ENCODE data around the gene ARHGAP26.
A peak's percentile ranks its signal among the peaks of the same experiment; 100 is the strongest.

ARHGAP26 gene

DNA sequence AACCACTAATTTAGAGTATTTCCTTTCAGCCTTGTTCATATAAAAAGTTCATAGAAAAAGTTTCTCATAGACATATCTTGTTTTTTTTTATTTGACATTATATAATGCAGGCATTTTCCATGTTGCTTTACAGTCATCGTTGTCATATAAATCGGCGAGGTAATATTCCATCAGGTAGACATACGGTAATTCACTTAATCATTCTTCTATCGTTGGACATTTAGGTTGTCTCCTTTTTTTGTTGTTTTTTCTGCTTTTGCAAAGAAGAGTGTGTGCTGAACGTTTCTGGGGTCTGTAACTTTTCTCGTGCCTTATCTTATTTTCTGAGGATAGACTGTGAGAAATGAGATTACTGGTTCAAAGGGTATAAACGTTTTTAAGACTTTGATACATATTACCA, 283.6 kb downstream of the ARHGAP26 start:
- peaks cover 52% of the 10 kb centered on the region for H3K4me1 Mint-ChIP-seq (ENCODE audit: low read depth)
- DNase-seq (ENCODE audit: low spot score), result no peak
- H3K36me3 Mint-ChIP-seq (ENCODE audit: low read depth), result peaks cover 21% of the 10 kb centered on the region

DNA sequence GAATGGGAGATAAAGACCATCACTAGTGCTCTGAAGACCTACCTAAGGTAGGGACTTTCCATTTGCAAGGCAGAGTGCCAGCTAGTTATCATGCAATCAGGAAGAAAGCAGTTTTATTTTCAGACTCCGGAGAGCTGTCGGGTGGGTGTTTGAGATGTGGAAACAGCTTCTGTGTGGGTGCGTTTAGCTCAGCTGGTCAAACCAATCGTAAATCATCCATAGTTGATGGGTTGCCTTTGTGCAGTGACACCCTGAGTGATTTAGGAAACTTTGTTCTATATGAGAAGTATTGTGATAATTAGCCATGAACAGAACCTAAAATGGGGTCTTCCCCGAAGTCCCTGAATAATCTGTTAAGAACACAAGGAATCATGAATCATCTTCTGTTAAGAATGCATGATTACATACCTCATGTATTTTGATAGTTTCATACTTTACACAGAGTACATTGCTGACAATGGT, 284.3 kb downstream of the ARHGAP26 start:
- Mint-ChIP-seq H3K36me3 (ENCODE audit: low read depth) (peaks cover 24% of the 10 kb centered on the region), H3K27me3 (ENCODE audit: low read depth) (no peaks in the 10 kb centered on the region), H3K27ac (peak overlapping the region; percentile 10), H3K9me3 (no peaks in the 10 kb centered on the region), H3K4me1 (ENCODE audit: low read depth) (peaks cover 52% of the 10 kb centered on the region), H3K4me3 (peak overlapping the region; percentile 46)
- peak; percentile 66 for DNase-seq (ENCODE audit: low spot score)

More for the DNA sequence above, 283.6 kb downstream of the ARHGAP26 start:
- H3K27ac Mint-ChIP-seq, result no peak overlapping the region
- H3K4me3 Mint-ChIP-seq, result no peak overlapping the region
- no peaks in the 10 kb centered on the region for H3K27me3 Mint-ChIP-seq (ENCODE audit: low read depth)
- H3K9me3 Mint-ChIP-seq, result no peaks in the 10 kb centered on the region

DNA sequence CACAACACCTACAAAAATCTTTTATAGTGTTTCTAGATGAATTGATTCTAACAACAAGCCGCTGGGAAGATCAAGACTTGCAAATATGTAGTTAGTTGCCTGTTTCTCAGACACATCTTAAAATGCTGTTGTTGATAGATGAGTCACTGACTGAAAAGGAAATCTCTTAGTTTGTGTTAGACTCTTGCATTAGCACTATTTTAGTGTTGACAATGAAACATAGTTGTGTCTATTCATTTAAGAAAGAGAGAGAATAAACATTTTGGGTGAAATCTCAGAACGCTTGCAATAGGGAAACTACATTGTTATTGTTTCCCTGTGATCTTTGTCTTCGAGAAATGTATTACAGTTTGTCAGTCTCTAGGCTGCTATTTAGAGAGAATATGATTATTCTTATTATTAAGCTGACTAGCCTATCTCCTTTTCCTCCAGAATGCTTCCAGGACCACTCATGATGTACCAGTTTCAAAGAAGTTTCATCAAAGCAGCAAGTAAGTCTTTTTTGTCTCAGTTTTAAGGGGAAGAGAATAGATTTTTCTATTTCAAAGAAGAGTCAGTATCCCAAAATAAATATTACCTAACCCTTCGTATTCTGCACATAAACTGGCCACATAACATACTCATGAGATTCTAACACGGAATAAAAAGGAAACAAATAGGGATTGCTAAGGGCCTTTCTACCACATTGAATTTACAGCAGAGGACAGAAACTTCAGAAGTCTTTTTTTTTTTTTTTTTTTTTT, 285.6 kb downstream of the ARHGAP26 start:
- Mint-ChIP-seq H3K4me1 (ENCODE audit: low read depth) (peaks cover 49% of the 10 kb centered on the region), H3K9me3 (no peaks in the 10 kb centered on the region), H3K4me3 (no peak overlapping the region), H3K36me3 (ENCODE audit: low read depth) (peaks cover 31% of the 10 kb centered on the region), H3K27me3 (ENCODE audit: low read depth) (no peaks in the 10 kb centered on the region), H3K27ac (peak overlapping the region; percentile 43)
- DNase-seq (ENCODE audit: low spot score), result no peak

DNA sequence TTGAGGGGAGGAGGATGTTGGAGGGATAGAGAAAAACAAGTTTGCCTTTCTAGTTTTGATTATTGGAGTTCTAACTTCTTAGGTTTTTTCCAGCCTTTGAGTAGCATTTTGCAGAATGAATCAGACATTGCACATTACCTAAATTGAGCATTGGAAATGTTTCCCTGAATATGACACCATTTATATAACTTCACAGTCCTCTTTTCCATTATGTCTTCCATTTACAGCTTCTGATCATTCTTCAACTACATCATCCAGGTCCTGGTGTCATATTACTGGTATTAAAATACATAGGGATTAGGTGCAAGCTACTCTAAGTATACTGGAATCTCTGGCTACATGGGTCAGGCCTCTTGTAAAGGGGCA, 286.1 kb downstream of the ARHGAP26 start:
- DNase-seq (ENCODE audit: low spot score), result no peak
- peaks cover 46% of the 10 kb centered on the region for H3K4me1 Mint-ChIP-seq (ENCODE audit: low read depth)
- no peak overlapping the region for H3K27ac Mint-ChIP-seq
- H3K9me3 Mint-ChIP-seq, result no peaks in the 10 kb centered on the region
- no peak overlapping the region for H3K4me3 Mint-ChIP-seq
- H3K36me3 Mint-ChIP-seq (ENCODE audit: low read depth), result peaks cover 33% of the 10 kb centered on the region
- H3K27me3 Mint-ChIP-seq (ENCODE audit: low read depth), result no peaks in the 10 kb centered on the region

DNA sequence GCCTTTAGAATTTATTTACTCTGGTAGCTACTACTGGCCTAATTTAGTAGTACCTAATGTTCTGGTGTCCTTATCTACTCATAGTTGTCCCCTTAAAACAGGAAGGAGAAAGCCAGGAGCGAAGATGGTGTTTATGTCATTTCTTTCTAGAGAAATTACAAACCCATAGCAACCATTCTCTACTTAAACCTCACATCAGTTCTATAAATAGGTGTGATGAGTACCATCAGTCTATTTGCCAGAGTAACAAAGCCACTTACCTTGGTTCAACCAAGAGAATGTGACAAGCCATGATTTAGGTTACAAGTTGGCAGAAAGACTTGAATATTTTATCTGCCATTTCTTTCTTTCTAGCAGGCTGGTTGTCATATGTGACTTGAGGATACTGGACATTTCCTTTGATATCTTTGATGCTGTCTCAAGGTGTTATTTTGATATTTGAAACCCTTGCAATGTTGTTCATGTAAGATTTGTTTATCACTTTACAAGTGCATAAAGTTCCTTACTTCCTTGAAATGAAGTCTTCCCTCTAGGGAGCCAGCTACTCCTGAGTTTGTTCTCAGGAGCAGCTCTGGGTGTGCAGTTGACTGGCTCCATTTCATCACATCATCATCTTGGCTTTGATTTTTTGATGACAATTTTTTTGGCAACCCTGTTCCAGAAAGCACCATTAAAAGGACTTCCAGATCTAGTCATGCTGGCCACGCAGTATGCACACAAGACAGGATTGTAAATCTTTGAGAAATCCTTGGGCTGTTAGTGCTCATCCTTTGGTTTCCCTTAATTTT, 286.8 kb downstream of the ARHGAP26 start:
- no peaks in the 10 kb centered on the region for H3K27me3 Mint-ChIP-seq (ENCODE audit: low read depth)
- DNase-seq (ENCODE audit: low spot score), result no peak
- H3K27ac Mint-ChIP-seq, result no peak overlapping the region
- no peaks in the 10 kb centered on the region for H3K9me3 Mint-ChIP-seq
- peaks cover 42% of the 10 kb centered on the region for H3K4me1 Mint-ChIP-seq (ENCODE audit: low read depth)
- no peak overlapping the region for H3K4me3 Mint-ChIP-seq
- peaks cover 36% of the 10 kb centered on the region for H3K36me3 Mint-ChIP-seq (ENCODE audit: low read depth)

DNA sequence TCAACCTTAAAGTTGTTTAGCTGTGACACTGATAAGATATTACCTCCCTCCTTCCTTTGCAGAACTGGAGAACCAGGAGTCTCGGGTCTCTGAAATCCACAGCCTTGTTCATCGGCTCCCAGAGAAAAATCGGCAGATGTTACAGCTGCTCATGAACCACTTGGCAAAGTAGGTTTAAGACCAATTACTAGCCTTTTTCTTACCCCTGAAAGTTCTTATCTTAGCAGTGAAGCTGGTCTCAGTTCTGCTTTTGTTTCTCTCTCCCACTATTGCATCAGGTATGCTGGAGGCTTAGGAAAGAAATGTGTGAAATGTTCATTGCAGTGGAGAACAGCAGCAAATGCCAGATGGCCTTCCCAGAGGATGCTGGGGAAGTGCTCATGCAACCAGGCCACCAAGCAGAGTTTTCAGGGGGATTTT, 287.4 kb downstream of the ARHGAP26 start:
- peaks cover 36% of the 10 kb centered on the region for H3K36me3 Mint-ChIP-seq (ENCODE audit: low read depth)
- no peak for DNase-seq (ENCODE audit: low spot score)
- H3K4me3 Mint-ChIP-seq, result no peak overlapping the region
- peaks cover 42% of the 10 kb centered on the region for H3K4me1 Mint-ChIP-seq (ENCODE audit: low read depth)
- no peaks in the 10 kb centered on the region for H3K27me3 Mint-ChIP-seq (ENCODE audit: low read depth)
- H3K27ac Mint-ChIP-seq, result no peak overlapping the region
- H3K9me3 Mint-ChIP-seq, result no peaks in the 10 kb centered on the region

DNA sequence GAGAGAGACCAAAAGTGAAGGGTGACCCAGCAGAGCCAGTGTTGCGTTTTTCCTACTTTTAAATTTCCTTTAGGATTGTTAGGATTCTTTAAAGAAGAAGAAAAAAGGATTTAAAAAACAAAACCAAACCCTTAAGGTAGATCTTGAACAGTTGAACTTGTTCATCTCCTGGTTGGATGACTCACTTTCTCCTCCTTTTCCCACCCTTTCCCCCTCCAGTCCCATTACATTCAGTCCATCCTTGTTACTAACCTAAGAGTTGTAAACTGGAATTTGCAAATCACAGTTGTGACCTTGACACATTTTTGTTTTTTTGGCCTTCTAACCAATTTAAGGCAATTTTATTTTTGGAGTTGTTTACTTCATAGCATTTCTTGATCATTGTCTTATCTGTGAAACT, 289.2 kb downstream of the ARHGAP26 start:
- H3K9me3 Mint-ChIP-seq, result no peaks in the 10 kb centered on the region
- H3K27me3 Mint-ChIP-seq (ENCODE audit: low read depth), result no peaks in the 10 kb centered on the region

DNA sequence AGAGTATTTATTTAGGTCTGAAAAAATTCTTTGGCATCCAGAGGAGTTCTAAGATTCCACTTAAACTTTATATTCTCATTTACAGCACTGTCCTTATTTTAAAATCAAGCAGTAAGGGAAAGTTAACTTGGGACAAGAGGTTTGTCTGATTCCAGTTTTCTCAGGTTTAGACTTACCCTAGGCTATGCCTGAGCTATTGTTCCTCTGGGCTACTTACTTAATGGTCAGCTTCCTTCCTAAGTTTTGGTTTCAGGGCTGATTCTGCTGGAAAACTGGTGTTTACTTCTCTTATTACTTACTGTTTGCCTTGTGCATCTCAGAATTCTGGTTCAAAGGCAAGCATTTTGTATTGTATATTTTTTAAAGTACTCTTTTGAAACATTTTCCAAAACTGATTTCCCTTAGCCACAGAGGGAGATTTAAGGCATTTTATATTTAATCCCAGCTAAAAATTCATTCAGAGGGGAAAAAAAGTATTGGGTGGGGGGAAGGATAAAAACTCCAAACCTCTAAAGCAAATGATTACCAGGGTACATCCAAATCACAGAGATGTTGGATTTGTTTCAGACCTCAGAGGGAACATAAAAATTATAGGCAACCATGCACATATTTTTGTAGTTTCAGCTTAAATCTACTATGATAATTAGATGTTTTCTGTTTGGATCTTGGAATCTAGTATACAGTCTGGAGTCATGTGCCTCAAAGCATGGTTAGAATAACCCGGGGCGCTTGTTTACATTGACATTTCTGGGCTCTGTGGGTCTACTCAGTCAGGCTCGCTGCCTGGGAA, 290.0 kb downstream of the ARHGAP26 start:
- no peaks in the 10 kb centered on the region for H3K9me3 Mint-ChIP-seq
- H3K36me3 Mint-ChIP-seq (ENCODE audit: low read depth), result peaks cover 49% of the 10 kb centered on the region
- H3K27ac Mint-ChIP-seq, result no peak overlapping the region
- H3K4me3 Mint-ChIP-seq, result no peak overlapping the region
- no peak for DNase-seq (ENCODE audit: low spot score)
- no peaks in the 10 kb centered on the region for H3K27me3 Mint-ChIP-seq (ENCODE audit: low read depth)
- peaks cover 30% of the 10 kb centered on the region for H3K4me1 Mint-ChIP-seq (ENCODE audit: low read depth)

More for the DNA sequence above, 289.2 kb downstream of the ARHGAP26 start:
- Mint-ChIP-seq H3K27ac (no peak overlapping the region), H3K4me3 (no peak overlapping the region), H3K4me1 (ENCODE audit: low read depth) (peaks cover 35% of the 10 kb centered on the region), H3K36me3 (ENCODE audit: low read depth) (peaks cover 47% of the 10 kb centered on the region)
- DNase-seq (ENCODE audit: low spot score), result no peak

DNA sequence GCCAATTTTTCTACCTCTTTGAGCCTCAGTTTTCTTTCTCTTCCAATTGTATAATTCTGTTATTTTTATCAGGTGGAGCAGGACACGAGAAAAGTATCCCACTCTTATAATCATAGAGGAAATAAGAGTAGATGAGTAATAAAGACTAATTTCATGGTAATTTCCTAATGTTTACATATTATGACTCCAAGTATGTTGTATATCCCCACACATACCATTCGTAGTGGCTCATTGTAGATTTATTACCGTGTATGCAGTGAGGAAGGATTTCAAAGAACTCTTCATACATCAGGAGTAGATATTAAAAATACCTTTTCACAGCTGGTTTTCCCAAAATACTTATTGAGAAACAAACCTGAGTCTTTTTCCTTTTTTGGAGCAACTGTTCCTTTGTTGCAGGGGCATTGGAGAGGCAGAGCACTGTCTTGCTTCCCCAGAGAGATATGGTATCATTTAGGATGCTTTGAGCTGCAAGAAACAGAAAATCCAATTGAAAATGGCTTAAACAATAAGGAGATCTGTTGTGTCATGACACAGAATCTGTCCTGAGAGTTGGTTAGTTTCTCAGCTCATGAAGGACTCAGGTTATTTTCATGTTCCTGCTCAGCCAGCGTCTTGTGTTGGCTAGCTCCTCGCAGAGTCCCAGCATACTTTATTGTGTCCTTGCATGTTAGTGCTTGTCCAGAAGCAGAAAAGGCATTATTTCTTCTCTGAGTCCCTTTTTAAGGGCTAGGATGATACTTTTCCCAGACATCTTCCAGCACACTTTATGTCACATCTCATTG, 291.2 kb downstream of the ARHGAP26 start:
- peaks cover 25% of the 10 kb centered on the region for H3K4me1 Mint-ChIP-seq (ENCODE audit: low read depth)
- DNase-seq (ENCODE audit: low spot score), result no peak
- no peak overlapping the region for H3K27ac Mint-ChIP-seq
- H3K27me3 Mint-ChIP-seq (ENCODE audit: low read depth), result no peaks in the 10 kb centered on the region
- H3K36me3 Mint-ChIP-seq (ENCODE audit: low read depth), result peaks cover 52% of the 10 kb centered on the region
- H3K4me3 Mint-ChIP-seq, result no peak overlapping the region
- no peaks in the 10 kb centered on the region for H3K9me3 Mint-ChIP-seq

DNA sequence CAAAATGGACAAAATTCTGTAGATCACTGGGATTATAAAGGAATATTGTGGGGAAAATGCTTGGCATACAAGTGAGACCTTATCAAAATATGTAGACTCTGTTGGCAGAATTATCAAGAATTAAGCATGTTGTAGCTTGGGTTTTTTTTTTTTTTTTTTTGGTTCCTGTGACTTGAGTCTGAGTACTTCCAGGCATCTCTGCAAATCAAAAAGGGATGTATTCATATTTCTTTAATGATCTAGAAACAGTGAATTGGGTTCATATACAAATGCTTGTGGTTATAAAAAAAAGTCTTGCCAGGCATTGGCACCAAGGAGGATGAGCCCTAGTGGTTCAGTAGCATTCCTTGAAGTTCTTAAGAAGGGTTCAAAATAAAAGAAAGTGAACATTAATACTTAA, 292.2 kb downstream of the ARHGAP26 start:
- H3K9me3 Mint-ChIP-seq, result no peaks in the 10 kb centered on the region
- peaks cover 27% of the 10 kb centered on the region for H3K4me1 Mint-ChIP-seq (ENCODE audit: low read depth)
- H3K36me3 Mint-ChIP-seq (ENCODE audit: low read depth), result peaks cover 48% of the 10 kb centered on the region
- no peaks in the 10 kb centered on the region for H3K27me3 Mint-ChIP-seq (ENCODE audit: low read depth)
- no peak overlapping the region for H3K4me3 Mint-ChIP-seq
- no peak overlapping the region for H3K27ac Mint-ChIP-seq
- DNase-seq (ENCODE audit: low spot score), result no peak

DNA sequence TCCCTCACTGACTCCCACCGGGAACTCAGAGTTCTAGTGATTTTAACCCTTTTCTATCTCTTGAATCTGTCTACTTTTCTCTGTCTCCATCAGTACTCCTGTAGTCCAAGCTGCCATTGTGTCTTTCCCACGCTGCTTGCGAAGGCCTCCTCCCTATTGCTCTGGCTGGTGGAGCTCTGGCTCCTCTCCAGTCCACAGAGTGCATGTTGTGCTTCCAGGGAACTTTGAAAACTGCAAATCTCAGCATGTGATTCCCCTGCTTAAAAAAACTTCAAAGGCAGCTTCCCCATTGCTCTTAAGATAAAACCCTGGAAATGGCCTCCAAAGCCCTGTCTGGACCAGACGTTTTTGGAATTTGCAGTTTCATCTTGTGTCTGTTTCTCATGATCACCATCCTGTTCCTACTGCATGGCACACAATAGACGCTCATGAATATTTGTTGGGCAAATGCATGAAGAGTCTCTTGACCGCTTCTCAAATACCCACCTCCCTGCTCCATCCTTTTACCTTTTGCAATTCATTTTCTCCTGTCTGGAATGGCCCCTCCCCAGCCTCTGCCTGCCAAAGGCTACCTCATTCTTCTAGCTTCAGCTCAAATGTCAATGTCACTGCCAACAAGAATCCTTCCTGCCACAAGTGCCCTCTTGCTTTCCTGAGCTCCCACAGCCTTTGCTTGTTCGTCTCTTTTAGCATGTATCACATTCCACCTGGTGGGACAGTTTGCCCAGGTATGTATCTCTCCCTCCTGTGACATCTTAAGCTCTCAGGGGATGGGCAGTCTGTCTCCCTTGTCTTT, 293.2 kb downstream of the ARHGAP26 start:
- Mint-ChIP-seq H3K27me3 (ENCODE audit: low read depth) (no peaks in the 10 kb centered on the region), H3K36me3 (ENCODE audit: low read depth) (peaks cover 45% of the 10 kb centered on the region), H3K27ac (no peak overlapping the region), H3K4me1 (ENCODE audit: low read depth) (peaks cover 25% of the 10 kb centered on the region), H3K4me3 (no peak overlapping the region), H3K9me3 (no peaks in the 10 kb centered on the region)
- DNase-seq (ENCODE audit: low spot score), result no peak

DNA sequence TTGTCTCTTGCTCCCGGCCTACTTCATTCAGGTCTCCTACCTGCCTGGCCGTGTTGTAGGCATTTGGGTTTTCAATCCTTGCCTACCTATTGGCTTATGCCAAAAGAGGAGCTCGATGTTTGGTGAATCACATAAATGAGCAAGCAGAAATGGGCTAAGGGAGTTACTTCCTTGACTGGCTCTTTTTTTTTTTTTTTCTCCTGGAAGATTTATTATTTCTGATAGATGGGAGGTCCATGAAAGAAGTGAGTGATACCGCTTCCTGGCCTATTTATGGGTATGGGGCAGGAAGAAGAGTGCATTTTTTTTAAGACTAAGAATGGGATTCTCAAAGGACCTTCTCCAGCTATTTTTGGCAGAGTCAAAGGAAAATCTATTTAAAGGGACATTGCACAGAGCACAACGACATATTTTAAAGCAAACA, 294.1 kb downstream of the ARHGAP26 start:
- Mint-ChIP-seq H3K36me3 (ENCODE audit: low read depth) (peaks cover 47% of the 10 kb centered on the region), H3K27me3 (ENCODE audit: low read depth) (no peaks in the 10 kb centered on the region), H3K9me3 (no peaks in the 10 kb centered on the region), H3K4me1 (ENCODE audit: low read depth) (peaks cover 25% of the 10 kb centered on the region), H3K27ac (no peak overlapping the region), H3K4me3 (no peak overlapping the region)
- no peak for DNase-seq (ENCODE audit: low spot score)

DNA sequence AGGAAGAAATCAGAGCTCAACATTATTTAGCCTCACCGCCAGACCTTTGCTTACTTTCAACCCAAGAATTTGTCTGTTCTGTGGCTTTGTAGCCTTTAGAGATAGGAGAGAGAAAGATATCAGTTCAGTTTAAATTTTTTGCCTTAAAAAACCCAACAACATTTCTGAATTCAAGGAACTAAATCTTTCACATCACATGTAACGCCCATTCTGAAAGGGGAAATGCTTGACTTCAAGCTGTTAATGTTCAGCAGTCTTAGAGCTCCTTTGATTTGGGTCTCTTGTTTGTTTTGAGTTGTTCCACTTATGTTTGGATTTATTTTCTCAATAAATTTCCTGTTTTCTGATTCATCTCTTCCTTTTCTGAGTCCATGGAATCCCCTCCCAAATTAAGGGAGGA, 294.5 kb downstream of the ARHGAP26 start:
- no peak overlapping the region for H3K4me3 Mint-ChIP-seq
- peaks cover 46% of the 10 kb centered on the region for H3K36me3 Mint-ChIP-seq (ENCODE audit: low read depth)
- H3K4me1 Mint-ChIP-seq (ENCODE audit: low read depth), result peaks cover 22% of the 10 kb centered on the region
- DNase-seq (ENCODE audit: low spot score), result no peak
- no peaks in the 10 kb centered on the region for H3K27me3 Mint-ChIP-seq (ENCODE audit: low read depth)
- no peak overlapping the region for H3K27ac Mint-ChIP-seq
- H3K9me3 Mint-ChIP-seq, result no peaks in the 10 kb centered on the region

All from T-helper 2 cell treated with Interferon-gamma antibody and Interleukin-4, amounts not matched to agents 5 μg/mL and 100 μg/mL, for 36 hours (primary cell).